A549 (cell line): ENCODE data around the gene GRK4. TPM values are rescaled to one million over a fixed set of nuclear protein-coding genes. Genes with fewer than 3 reads are reported as not detected.
"Not testable (repeated sequence)": the region's sequence is repeated elsewhere in the genome, so short reads cannot be mapped to it uniquely, and the experiment has no call there.

ENCODE experiments used
- ATAC-seq, 2 experiments: fragments of 200-7000 bp in 1 of 2; fragments of >200 bp in 1 of 2; cut with Nextera tagmentation in 1 of 2; cut with Tn5 transposase in 1 of 2; 3 replicates each; pipeline versions ENCODE4 v1.8.0 to v1.9.1; 2018 to 2020; ENCODE audit warnings: mild to moderate bottlenecking in 1 of 2, moderate library complexity in 1 of 2
- CTCF ChIA-PET: fragments of 300-600 bp; sonication (Branson Sonifier 250); formaldehyde crosslinking; extraction: SDS; loops from one replicate; lab custom pipeline; 2021; ENCODE audit warnings: antibody characterized with exemption, inconsistent platforms; lab: Yijun Ruan, JAX
- POLR2A ChIA-PET: fragments of 350-600 bp; formaldehyde crosslinking; extraction: SDS; loops from one replicate; lab custom pipeline; 2021; ENCODE audit warnings: antibody characterized with exemption, inconsistent platforms; lab: Yijun Ruan, JAX
- DNase-seq, 2 experiments: peaks; one replicate each; pipeline versions ENCODE4 v3.0.0 to v3.0.0-alpha.2; 2011 to 2016; ENCODE audit warnings: low read depth in 1 of 2, low spot score in 1 of 2
- FAIRE-seq: peaks from 2 replicates; lab custom pipeline; 2011; peaks lifted over from hg19 to GRCh38; lab: Jason Lieb, UNC
- H3K27ac ChIP-seq, 2 experiments: fragments of >200 bp; sonication (Bioruptor Twin); formaldehyde crosslinking; 3 replicates each; pipeline ENCODE4 v1.5.1; 2016 to 2017
- H3K4me1 ChIP-seq: fragments of >200 bp; sonication (Bioruptor Twin); formaldehyde crosslinking; 3 replicates; pipeline ENCODE4 v1.6.1; 2016
- H3K4me2 ChIP-seq: fragments of >200 bp; sonication (Bioruptor Twin); formaldehyde crosslinking; 3 replicates; pipeline ENCODE4 v1.6.1; 2016
- H3K4me3 ChIP-seq: fragments of >200 bp; sonication (Bioruptor Twin); formaldehyde crosslinking; 3 replicates; pipeline ENCODE4 v1.5.1; 2016
- H3K9me3 ChIP-seq: fragments of >200 bp; sonication (Bioruptor Twin); formaldehyde crosslinking; 3 replicates; pipeline ENCODE4 v1.6.1; 2016
- CEBPB ChIP-seq, 2 experiments: fragments of >200 bp in 1 of 2; sonication (Bioruptor Twin) in 1 of 2; formaldehyde crosslinking in 1 of 2; IDR thresholded peaks; 2 replicates each; pipeline ENCODE4 v1.6.1; 2012 to 2016
- EHMT2 ChIP-seq: fragments of 200-600 bp; sonication (generic); IDR thresholded peaks from 2 replicates; pipeline ENCODE4 v1.6.1; 2016; ENCODE audit warnings: antibody characterized with exemption, low read depth, mild to moderate bottlenecking, moderate library complexity
- FOSB ChIP-seq: fragments of 250-450 bp; sonication (Bioruptor Pico); IDR thresholded peaks from 2 replicates; pipeline ENCODE4 v1.5.0; 2020; ENCODE audit warnings: mild to moderate bottlenecking, moderate library complexity
- GATA3 ChIP-seq: IDR thresholded peaks from 2 replicates; pipeline ENCODE4 v1.6.1; 2012; ENCODE audit warnings: borderline replicate concordance
- HEYL ChIP-seq: fragments of 250-450 bp; sonication (Bioruptor Pico); IDR thresholded peaks from 2 replicates; pipeline ENCODE4 v1.8.0; 2021; ENCODE audit warnings: mild to moderate bottlenecking, moderate library complexity
- HOXA7 ChIP-seq: fragments of 250-450 bp; sonication (Bioruptor Pico); IDR thresholded peaks from 2 replicates; pipeline ENCODE4 v1.5.0; 2020; ENCODE audit warnings: mild to moderate bottlenecking, moderate library complexity
- MAZ ChIP-seq: fragments of 150-350 bp; IDR thresholded peaks from 2 replicates; pipeline ENCODE4 v1.6.1; 2014; ENCODE audit warnings: antibody characterized with exemption, low read depth, low read length, borderline replicate concordance
- MYC ChIP-seq: IDR thresholded peaks from 2 replicates; pipeline ENCODE4 v1.6.1; 2012; ENCODE audit warnings: mild to moderate bottlenecking, inconsistent platforms, low read length, improper control_type of control experiment, borderline replicate concordance
- PHF8 ChIP-seq: fragments of 200-600 bp; sonication (generic); IDR thresholded peaks from 2 replicates; pipeline ENCODE4 v1.6.1; 2016; ENCODE audit warnings: low read depth, mild to moderate bottlenecking, antibody characterized with exemption, moderate library complexity, borderline replicate concordance
- RCOR1 ChIP-seq: fragments of 150-350 bp; IDR thresholded peaks from 2 replicates; pipeline ENCODE4 v1.6.1; 2014; ENCODE audit warnings: antibody characterized with exemption, low read length, low read depth
- RFX5 ChIP-seq: fragments of 450-650 bp; IDR thresholded peaks from 2 replicates; pipeline ENCODE4 v1.7.1; 2014; ENCODE audit warnings: antibody characterized with exemption, mild to moderate bottlenecking, moderate library complexity
- ZNF302 ChIP-seq: fragments of 250-450 bp; sonication (Bioruptor Pico); IDR thresholded peaks from 2 replicates; pipeline ENCODE4 v1.9.0; 2021; ENCODE audit warnings: inconsistent platforms, mild to moderate bottlenecking, moderate library complexity
- ZSCAN20 ChIP-seq: fragments of 250-450 bp; sonication (Bioruptor Pico); IDR thresholded peaks from 2 replicates; pipeline ENCODE4 v1.8.0; 2022; ENCODE audit warnings: mild to moderate bottlenecking, moderate library complexity
- WGBS: methylation state at CpG from one replicate; pipeline ENCODE4 v1.1.6; 2017; ENCODE audit errors: missing lambda C conversion rate; 5-methylcytosine and 5-hydroxymethylcytosine counted together
- polyA plus RNA-seq, 4 experiments: library from polyadenylated mRNA; depleted of rRNA in 3 of 4; stranded (reverse); fragments of >200 nt; fragmentation: RNase III in 1 of 4; extraction: RNeasy Plus Mini Kit Qiagen cat#74134 plus additional on column Dnase treatment in 1 of 4; gene quantifications; 2 replicates in 3 of 4; 3 replicates in 1 of 4; pipeline ENCODE4 v1.2.3, GENCODE V29; 2011 to 2017
- TF ChIP-seq, protein P1 (sequence below): fragments of 450-650 bp; IDR thresholded peaks from 2 replicates; pipeline ENCODE4 v1.6.1; 2014; ENCODE audit warnings: antibody characterized with exemption
- TF ChIP-seq, protein P2 (sequence below): IDR thresholded peaks from 2 replicates; pipeline ENCODE4 v1.6.1; 2012; ENCODE audit warnings: low read depth, borderline replicate concordance
- TF ChIP-seq, protein P3 (sequence below): fragments of 150-350 bp; IDR thresholded peaks from 2 replicates; pipeline ENCODE4 v1.6.1; 2014; ENCODE audit warnings: low read depth, mild to moderate bottlenecking, low read length

The GRK4 gene
- polyA plus RNA-seq, 2 of the 4 experiments (the other 2 are of a cell fraction) = 0.76 to 0.96 TPM

DNA sequence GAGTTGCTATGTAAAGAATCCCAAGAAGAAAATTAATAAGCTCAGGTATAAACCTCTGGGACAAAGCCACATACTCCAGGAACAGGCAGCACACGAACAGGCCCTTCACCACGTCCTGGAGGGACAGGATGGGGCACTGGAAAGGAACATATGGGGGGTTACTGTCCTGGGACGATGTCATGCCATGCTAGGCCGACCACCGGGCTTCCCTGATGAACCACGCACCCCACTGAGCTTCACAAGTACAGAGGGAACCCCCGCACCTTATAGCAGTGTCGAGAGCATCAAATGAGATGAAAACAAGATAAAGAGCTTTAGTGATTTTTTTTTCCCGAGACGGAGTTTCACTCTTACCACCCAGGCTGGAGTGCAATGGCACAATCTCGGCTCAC, 19.3 kb upstream of the GRK4 start:
- Histone ChIP-seq H3K4me2 (no peak overlapping the region), H3K4me3 (no peak overlapping the region)
- CTCF ChIA-PET = interaction anchor here (1.3 to 2.1 kb wide), 2 partner anchors 11 to 101 kb away, joined by 3 to 11 read pairs; no protein-coding TSS in a partner anchor
- no peak for FAIRE-seq
- DNase-seq = no peak
- TF ChIP-seq RCOR1 (no peak), PHF8 (no peak), MYC (no peak), RFX5 (no peak)
- TF ChIP-seq, protein P1, sequence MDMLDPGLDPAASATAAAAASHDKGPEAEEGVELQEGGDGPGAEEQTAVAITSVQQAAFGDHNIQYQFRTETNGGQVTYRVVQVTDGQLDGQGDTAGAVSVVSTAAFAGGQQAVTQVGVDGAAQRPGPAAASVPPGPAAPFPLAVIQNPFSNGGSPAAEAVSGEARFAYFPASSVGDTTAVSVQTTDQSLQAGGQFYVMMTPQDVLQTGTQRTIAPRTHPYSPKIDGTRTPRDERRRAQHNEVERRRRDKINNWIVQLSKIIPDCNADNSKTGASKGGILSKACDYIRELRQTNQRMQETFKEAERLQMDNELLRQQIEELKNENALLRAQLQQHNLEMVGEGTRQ = no peak
- TF ChIP-seq, protein P2, sequence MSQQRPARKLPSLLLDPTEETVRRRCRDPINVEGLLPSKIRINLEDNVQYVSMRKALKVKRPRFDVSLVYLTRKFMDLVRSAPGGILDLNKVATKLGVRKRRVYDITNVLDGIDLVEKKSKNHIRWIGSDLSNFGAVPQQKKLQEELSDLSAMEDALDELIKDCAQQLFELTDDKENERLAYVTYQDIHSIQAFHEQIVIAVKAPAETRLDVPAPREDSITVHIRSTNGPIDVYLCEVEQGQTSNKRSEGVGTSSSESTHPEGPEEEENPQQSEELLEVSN = no peak
- TF ChIP-seq, protein P3, sequence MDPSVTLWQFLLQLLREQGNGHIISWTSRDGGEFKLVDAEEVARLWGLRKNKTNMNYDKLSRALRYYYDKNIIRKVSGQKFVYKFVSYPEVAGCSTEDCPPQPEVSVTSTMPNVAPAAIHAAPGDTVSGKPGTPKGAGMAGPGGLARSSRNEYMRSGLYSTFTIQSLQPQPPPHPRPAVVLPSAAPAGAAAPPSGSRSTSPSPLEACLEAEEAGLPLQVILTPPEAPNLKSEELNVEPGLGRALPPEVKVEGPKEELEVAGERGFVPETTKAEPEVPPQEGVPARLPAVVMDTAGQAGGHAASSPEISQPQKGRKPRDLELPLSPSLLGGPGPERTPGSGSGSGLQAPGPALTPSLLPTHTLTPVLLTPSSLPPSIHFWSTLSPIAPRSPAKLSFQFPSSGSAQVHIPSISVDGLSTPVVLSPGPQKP = no peak
- TF ChIP-seq, all 56 proteins: peak for 0
- POLR2A ChIA-PET = interaction anchor here (1.7 kb wide), 1 partner anchor 8 kb away, joined by 4 read pairs; no protein-coding TSS in a partner anchor
- no peak for ATAC-seq
- WGBS = 88% methylated on average over 11 of the region's 11 CpGs
- Histone ChIP-seq H3K4me1 (no peaks in the 10 kb centered on the region), H3K9me3 (no peaks in the 10 kb centered on the region), H3K27ac (no peak overlapping the region)

DNA sequence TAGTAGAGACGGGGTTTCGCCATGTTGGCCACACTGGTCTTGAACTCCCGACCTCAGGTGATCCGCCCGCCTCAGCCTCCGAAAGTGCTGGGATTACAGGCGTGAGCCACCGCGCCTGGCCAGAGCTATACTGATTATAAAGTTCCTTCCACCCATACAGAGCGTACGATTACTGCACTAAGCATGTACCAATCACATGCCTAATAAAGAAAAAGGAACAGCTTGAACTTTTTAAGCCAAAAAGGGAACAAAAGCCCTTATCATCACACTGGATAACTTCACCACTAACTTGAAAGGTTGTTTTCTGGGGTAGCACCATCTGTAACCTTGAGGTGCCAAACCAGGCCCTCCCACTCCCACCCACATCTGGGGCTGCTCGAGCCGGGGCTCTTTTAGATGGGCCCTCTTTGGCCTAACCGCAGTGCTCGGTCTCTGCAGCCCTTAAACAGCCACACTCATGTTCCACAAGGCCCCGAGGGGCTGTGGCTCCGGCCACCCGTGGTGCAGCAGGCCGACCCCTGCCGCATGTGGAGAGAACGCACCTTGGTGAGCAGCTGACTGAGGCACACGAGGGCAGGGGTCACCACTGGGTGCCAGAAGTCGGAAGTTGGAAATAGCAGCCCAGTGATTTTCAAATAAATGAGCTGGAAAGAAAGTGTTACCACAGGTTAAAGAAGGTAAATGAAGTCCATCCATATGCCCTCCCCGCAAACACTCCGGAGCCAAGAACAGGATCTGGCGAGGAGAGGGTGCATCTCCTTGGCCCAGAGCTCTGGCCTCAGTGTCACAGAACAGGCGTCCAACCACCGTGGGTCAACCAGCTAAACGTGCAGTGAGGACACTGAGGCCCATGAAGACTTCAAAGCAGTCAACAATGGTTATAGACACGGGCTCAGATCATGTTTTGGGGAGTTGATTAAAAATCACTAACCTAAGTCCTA, 18.5 kb upstream of the GRK4 start:
- ChIA-PET POLR2A (interaction anchor here (1.7 kb wide), 1 partner anchor 9 kb away, joined by 4 read pairs; no protein-coding TSS in a partner anchor), CTCF (interaction anchor here (2.1 kb wide), 1 partner anchor 10 kb away, joined by 11 read pairs; no protein-coding TSS in a partner anchor)
- no peak for TF ChIP-seq ZNF302 (CRISPR knock-in tag)
- no peak for TF ChIP-seq CEBPB (IDR thresholded peaks at IDR 0.05)
- TF ChIP-seq GATA3 = no peak
- no peak for TF ChIP-seq HEYL (CRISPR knock-in tag)
- no peak for TF ChIP-seq EHMT2
- TF ChIP-seq MAZ = no peak
- TF ChIP-seq ZSCAN20 (CRISPR knock-in tag) = no peak
- TF ChIP-seq HOXA7 (CRISPR knock-in tag) = no peak
- TF ChIP-seq FOSB (CRISPR knock-in tag) = no peak
- TF ChIP-seq MYC = no peak
- TF ChIP-seq PHF8 = no peak
- WGBS = 91% methylated on average over 27 of the region's 30 CpGs
- FAIRE-seq = no peak
- H3K9me3 ChIP-seq = no peaks in the 10 kb centered on the region
- no peak for DNase-seq
- no peak overlapping the region for H3K4me3 ChIP-seq
- no peak overlapping the region for H3K4me2 ChIP-seq
- H3K4me1 ChIP-seq = no peaks in the 10 kb centered on the region
- ATAC-seq = no peak
- H3K27ac ChIP-seq = no peak overlapping the region

DNA sequence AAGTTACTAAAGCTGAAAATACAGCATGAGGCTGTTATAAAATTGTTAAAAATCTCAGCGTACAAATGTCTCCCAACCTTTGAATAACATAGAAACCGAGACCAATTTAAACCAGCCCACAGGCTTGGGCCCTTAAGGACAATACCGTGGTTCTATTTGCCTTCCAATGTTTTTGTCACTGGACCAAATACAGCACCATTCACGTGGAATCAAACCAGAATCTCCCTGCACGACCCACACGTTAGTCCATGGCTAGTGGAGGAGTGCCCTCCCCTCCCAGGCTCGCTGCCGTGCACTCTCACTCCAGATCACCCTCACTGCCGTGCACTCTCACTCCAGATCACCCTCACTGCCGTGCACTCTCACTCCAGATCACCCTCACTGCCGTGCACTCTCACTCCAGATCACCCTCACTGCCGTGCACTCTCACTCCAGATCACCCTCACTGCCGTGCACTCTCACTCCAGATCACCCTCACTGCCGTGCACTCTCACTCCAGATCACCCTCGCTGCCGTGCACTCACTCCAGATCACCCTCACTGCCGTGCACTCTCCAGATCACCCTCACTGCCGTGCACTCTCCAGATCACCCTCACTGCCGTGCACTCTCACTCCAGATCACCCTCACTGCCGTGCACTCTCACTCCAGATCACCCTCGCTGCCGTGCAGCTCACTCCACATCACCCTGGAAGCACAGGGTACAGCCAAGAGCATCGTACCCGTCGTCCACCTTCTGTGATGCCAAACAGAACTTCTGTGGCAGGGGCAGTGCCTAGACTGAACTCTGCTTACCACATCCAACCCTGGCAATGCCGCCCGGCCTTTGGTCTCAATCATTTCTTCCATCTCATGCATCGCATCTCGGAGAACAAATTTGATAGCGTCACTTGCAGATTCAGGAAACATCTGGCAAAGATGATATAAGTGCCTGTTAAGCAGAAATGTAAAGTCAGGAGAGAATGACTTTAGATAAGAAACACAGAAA, 17.5 kb upstream of the GRK4 start:
- DNase-seq, H3K4me3 ChIP-seq, FAIRE-seq, POLR2A ChIA-PET, H3K4me1 ChIP-seq, H3K4me2 ChIP-seq, ATAC-seq, H3K27ac ChIP-seq, H3K9me3 ChIP-seq: not testable (repeated sequence)
- WGBS = 94% methylated on average over 22 of the region's 30 CpGs
- CTCF ChIA-PET = interaction anchor here (1.3 to 2.1 kb wide), 3 partner anchors 9 to 10 kb away, joined by 4 to 11 read pairs (median 7); no protein-coding TSS in a partner anchor
